Epithelial cell of esophagus (primary cell): ENCODE data around the gene CACNA2D1.
A peak's percentile ranks its signal among the peaks of the same experiment; 100 is the strongest.

Source experiments
- DNase-seq: peaks from one replicate; pipeline ENCODE4 v3.0.0; 2010; ENCODE audit warnings: low read depth
- H3K4me3 ChIP-seq: 2 replicates; pipeline ENCODE4 v1.5.1; 2011; ENCODE audit warnings: mild to moderate bottlenecking, low read length, control low read depth
- TF ChIP-seq, protein P1 (sequence below): IDR thresholded peaks from 2 replicates; pipeline ENCODE4 v1.5.1; 2011; ENCODE audit warnings: low read depth, mild to moderate bottlenecking, low read length, control low read depth, inconsistent platforms; ENCODE audit not compliant: insufficient read depth; ENCODE audit errors: missing control alignments

Gene CACNA2D1

GRCh38 chr7:82384779-82385178 lies 58.8 kb downstream of the CACNA2D1 start:
- no peak overlapping the region for H3K4me3 ChIP-seq
- TF ChIP-seq, protein P1, sequence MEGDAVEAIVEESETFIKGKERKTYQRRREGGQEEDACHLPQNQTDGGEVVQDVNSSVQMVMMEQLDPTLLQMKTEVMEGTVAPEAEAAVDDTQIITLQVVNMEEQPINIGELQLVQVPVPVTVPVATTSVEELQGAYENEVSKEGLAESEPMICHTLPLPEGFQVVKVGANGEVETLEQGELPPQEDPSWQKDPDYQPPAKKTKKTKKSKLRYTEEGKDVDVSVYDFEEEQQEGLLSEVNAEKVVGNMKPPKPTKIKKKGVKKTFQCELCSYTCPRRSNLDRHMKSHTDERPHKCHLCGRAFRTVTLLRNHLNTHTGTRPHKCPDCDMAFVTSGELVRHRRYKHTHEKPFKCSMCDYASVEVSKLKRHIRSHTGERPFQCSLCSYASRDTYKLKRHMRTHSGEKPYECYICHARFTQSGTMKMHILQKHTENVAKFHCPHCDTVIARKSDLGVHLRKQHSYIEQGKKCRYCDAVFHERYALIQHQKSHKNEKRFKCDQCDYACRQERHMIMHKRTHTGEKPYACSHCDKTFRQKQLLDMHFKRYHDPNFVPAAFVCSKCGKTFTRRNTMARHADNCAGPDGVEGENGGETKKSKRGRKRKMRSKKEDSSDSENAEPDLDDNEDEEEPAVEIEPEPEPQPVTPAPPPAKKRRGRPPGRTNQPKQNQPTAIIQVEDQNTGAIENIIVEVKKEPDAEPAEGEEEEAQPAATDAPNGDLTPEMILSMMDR, result no peak
- DNase-seq, result no peak

DNA sequence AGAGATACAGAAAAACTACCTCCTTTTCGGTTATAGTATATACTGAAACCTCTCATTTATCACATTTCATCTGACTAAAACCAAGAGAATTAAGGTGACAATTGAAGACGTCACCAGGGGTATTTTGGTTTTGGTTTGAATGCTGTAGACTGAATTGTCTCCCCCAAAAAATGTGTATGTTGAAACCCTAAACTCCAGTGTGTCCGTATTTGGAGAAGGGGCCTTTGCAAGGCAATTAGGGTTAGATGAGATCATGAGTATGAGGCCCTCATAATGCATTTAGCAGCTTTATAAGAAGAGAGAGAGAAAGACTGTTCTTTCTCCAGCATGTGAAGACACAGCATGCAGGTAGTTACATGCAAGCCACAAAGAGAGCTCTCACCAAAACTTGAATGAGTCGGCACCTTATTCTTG lies 59.5 kb downstream of the CACNA2D1 start:
- no peak overlapping the region for H3K4me3 ChIP-seq
- no peak for DNase-seq
- TF ChIP-seq, protein P1, result no peak

DNA sequence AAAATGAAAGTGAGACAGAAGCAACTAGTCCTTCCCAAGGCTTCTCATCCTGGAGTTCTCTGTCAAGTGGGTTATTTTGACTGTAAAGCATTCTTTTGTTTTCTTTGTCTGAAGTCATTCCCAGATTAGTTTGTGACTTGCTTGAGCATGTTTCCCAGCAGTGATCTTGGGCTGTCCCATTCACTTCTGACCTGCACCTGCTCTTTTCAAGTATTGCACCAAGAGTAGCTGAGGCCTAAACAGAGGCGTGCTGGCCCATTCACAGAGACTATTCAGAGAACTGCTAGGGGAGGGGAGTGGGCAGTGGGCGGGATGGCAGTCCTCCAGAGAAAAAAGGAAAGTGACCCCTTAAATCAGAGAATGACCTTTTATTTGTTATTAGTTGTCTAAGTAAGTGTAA lies 61.3 kb downstream of the CACNA2D1 start:
- peak; percentile 11 for DNase-seq
- no peak overlapping the region for H3K4me3 ChIP-seq
- TF ChIP-seq, protein P1, result no peak

GRCh38 chr7:82376739-82377138 lies 66.8 kb downstream of the CACNA2D1 start:
- TF ChIP-seq, protein P1, result no peak
- DNase-seq, result no peak
- H3K4me3 ChIP-seq, result no peak overlapping the region

- DNase-seq, result no peak
- H3K4me3 ChIP-seq, result no peak overlapping the region
- TF ChIP-seq, protein P1, result no peak
Measured at GRCh38 chr7:82375713-82376112, 67.9 kb downstream of the CACNA2D1 start.

DNA sequence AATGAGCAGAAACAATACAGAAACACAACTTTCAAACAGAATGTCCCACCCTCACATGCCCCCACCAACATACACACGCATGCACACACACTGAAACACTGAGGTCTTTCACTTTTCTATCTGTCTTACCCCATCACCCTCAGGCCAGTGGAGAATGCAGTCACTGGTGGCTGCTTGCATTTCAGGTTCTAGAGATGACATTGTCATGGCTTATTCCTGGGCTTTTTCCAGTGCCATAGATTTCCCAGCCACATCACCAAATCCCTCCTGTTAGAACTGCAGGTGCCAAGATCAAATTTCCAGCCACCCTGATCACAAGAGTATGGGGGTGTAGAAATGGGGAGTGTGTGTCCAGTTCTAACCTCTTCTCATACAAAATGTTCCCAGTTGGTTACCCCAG lies 68.4 kb downstream of the CACNA2D1 start:
- TF ChIP-seq, protein P1, result no peak
- DNase-seq, result no peak
- H3K4me3 ChIP-seq, result no peak overlapping the region

DNA sequence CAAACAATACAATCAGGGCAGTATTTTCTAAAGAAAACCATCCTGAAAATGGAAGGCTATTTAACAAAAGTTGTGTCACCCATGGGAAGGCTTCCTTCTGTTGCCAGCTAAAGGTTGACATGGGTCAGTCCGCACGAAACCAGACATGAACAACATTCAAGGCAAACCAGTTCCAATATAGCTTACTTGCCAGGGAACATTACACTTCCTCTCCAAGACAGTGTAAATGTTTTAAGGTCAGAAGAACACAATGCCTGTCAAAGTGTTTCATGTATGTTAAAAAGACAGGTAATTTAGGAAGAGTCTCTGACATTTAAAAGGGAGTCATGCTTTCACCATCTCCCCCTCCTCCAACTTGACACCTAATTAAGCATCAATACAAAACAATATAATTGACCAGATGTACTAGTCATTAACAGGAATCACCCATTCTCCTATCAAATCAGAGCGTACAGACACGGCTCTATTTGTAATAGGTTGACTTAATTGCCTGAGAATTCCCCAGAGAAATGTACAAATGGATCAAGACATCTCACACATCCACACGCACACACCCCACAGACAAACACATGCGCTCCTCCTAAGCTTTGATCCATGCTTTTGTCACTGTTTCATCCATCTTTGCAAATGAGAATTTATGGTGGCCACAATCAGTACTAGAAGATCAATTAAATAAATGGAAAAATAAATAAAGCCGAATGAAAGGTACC lies 69.5 kb downstream of the CACNA2D1 start:
- peak; percentile 7 for DNase-seq
- H3K4me3 ChIP-seq, result no peak overlapping the region
- TF ChIP-seq, protein P1, result no peak
